ENCODE measurements around the gene LRRC36. TPM values are rescaled to one million over a fixed set of nuclear protein-coding genes. Genes with fewer than 3 reads are reported as not detected.

LRRC36 gene
- polyA plus RNA-seq, 3 donors: 2.9 to 9.9 (median 8.1) TPM

GRCh38 chr16:67389911-67390815 lies 63.5 kb downstream of the LRRC36 start:
- DNase-seq: no peak

- no peak for DNase-seq
Measured at GRCh38 chr16:67390816-67391423, 64.3 kb downstream of the LRRC36 start.

DNA sequence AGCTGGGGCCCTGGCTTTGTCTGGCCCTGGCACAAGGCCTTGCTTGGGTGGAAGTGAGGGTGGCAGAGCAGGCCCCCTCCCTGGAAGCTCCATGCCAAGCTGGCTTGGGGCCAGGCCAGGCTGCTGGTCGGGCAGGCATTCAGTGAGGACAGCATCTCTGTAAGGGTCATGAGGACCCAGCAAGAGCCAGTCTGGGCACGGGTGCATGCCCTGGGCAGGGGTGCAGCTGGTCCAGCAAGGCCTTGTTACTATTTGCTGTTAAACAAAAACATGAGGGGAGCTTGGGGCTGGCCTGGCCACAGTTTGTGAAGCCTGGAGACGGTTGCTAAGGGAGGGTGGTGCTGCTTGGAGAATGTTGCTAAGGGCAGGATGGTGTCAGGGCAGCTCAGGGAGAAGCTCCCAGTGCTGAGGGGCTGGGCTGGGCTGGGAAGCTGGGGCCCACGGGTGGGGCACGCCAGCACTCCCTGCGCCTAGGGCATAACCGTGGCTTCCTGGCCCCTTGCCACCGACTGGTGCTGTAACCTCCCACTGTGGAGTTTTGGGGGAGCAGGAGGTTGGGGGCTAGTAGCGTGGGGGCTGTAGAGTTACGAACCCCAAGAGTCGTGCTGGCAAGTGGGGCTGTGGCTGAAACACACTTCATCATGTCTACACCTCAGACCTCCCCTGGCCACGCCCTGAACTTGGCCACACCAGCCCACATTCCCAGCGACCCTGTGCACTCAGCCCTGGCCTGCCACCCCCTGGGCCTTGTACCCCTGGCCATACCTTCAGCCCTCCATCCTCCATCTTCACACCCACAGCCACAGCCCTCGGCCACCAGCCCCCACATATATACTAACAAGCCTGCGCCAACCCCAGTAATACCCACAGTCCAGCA lies 65.0 kb downstream of the LRRC36 start:
- DNase-seq: no peak

GRCh38 chr16:67392301-67393059 lies 65.9 kb downstream of the LRRC36 start:
- DNase-seq: no peak

DNA sequence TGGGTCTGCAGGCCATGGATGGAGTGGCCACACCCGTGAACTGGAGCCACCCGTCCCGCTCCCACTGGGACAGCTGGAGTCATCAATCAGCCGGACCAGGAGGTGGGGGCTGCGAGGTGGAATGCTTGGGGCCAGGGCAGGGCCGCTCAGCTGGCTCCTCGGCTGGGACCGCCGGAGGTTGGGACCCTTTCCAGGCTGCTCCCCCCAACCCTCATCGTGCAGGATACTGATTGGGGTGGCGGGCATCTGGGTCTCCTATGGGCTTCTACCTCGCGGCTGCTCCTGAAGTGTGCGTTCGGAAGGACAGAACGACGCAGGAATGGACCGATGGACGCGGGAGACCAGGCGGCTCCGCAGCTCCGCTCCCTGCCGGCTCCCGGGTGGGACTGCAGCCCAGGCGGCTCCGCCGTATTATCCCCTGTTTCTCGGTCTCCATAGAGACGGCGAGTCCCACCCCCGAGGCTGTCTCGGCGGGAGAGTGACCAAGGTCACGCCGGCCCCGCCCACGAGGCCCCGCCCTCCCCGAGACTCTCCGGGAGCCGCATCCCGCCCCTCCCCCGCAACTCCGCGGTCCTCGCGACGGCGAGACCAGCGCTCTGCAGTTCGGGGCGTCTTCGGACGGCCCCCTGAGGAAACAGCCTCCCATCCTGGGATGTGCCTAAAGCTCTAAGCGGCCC lies 66.6 kb downstream of the LRRC36 start, which contains the start of gene TPPP3:
TSS of gene TPPP3 (minus strand) at position 388 of the 677 bp plus-strand sequence. CDS start 2,387 bp downstream, outside the sequence.
- peak; percentile 87 for DNase-seq

GRCh38 chr16:67393788-67394154 lies 67.2 kb downstream of the LRRC36 start:
- no peak for DNase-seq

DNA sequence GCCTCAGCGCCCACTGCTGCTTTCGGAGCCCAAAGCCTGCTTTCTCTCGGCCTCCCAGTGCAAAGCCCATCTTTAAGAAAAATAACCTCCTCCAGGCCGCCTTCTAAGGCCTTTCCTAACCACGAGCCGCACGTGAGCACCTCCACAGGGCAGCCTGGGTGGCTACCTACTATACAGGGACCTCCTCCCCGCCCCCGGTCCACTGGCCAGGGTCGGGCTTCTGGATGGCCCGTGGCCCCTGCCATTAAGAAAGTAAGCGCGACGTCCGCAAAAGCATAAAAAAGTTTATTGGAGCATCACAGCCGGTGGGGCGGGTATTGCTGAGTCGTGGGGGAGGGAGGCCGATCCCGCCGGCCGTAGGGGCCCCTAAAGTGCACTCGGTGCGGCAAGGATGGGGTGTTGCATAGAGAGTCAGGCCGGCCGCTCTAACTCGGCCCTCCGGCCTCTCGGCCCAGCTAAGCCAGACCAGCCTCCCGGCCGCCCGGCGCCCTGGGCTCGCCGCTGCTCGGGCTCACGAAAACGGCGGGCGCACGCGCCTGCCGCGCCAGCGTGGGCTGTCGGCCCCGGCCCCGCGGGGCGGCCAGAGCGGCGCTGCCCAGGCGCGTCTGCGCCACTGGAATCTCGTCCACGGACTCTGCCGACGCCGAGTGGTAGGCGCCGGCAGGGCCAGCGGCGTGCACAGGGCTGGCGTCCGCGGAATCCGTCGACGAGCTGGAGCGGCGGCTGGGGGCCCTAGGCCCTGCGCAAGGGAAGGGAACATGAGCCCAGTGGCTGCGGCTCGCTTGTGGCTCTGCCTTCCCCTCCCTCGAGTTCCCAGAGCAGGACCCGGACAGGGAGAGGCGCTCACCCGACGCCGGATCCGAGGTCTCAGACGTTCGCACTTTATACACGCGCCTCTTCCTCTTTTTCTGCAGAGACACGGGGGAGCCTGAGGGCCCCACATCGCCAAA lies 67.8 kb downstream of the LRRC36 start:
- DNase-seq: peak; percentile 35

- DNase-seq: no peak
Measured at GRCh38 chr16:67395105-67395457, 68.5 kb downstream of the LRRC36 start.

- DNase-seq: no peak
Measured at GRCh38 chr16:67395458-67396158, 69.0 kb downstream of the LRRC36 start.

GRCh38 chr16:67396159-67397035 lies 69.8 kb downstream of the LRRC36 start:
- DNase-seq: peak; percentile 92

GRCh38 chr16:67397036-67397801 lies 70.6 kb downstream of the LRRC36 start:
- no peak for DNase-seq

DNA sequence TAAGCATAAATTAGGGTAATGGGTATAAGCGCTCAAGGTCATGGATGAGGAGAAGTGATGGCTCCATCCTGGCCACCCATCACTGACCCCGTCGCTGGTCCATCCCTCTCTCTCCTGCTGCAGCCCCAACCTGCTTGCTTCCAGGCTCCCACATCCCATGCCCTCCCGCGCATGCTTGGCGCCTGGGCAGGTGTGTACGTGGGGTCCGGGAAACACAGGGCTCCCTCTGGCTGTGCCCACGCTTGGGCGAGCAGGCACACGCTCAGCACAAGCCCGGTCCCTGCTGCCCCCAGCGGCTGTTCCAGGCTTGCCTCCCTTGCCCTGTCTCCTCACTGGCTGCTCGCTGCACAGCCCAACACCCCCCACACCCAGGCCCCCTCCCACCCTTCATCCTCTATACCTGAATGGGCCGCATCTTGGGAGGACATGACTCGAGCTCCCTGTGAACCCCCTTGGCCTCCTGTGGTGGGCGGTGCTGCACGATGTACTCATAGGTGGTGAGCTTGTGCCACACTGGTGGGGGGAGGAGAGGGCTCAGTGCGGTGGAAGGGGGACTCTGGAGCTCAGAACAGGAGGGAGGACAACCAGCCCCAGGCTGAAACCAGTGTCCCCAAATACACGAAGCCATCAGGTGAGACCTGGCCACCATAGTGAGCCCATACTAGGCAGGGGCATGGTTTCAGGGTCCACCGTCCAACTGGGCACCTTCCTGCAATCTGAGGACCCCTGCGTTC lies 71.4 kb downstream of the LRRC36 start:
- DNase-seq: peak; percentile 46

DNA sequence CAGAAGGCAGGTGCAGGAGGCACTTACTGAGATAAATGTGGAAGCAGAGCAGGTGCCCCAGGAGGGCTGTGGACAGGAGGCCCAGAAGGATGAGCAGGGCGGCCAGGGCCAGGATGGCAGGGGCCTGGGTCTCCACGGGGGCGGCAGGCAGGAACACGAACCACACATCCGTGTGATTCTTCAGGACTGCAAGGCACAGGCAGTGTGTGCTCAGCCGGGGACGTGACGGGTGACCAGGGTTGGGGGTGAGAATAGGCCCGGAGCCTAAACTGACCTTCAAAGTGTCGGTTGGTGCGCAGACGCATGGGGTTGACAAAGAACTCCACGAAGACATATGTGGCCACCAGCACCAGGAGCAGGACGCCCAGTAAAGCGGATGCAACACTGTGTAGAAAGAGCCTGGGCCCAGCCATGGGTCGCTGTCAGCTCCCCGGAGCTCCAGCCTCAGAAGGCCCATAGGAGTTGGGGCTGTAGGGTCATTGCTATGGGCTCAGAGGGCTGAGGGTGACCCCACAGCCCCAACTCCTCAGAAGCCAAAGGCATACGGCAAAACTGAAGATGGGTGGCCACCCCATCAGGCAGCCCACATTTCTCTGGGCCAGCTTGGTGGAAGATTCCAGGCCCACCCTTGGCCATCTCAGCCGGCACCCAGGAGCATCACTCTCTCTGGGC lies 72.1 kb downstream of the LRRC36 start:
- DNase-seq: no peak

DNA sequence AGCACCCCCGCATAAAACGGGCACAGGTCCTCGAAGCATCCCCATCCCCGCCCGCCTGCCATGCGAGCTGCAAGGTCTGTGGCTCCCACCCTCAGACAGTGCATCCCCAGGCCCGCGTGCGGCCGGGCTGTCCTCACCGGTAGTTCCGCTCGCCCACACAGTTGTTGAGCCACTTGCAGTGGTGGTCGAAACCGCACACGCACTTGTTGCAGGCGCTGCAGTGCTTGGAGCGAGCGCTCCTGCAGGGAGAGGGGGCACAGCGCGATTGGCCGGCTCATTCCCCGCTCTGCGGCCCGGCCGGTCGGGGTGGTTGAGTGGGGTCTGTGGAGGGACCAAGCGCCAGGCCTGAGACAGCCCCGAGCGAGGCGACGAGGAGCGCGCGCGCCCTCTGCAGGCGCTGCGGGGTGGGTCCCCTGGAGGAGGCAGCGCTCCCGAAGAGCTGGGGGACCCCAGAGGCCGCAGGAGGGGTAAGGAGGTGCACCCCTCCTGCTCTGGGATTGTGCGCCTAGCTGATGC lies 72.7 kb downstream of the LRRC36 start:
- peak; percentile 54 for DNase-seq

Data from renal pelvis (tissue), 4 donors.